K562 (cell line): ENCODE results near the gene PGD. TPM values are rescaled to one million over a fixed set of nuclear protein-coding genes. Genes with fewer than 3 reads are reported as not detected.

ENCODE experiments used
- ATF7 ChIP-seq: fragments of 450-650 bp; IDR thresholded peaks from 2 replicates; pipeline ENCODE4 v1.7.1; 2014; ENCODE audit warnings: mild to moderate bottlenecking, moderate library complexity
- BCLAF1 ChIP-seq, 2 experiments: fragments of 450-650 bp in 1 of 2; IDR thresholded peaks; 2 replicates each; pipeline ENCODE4 v1.6.1; 2011 to 2017; ENCODE audit warnings: low read depth in 2 of 2, antibody characterized with exemption in 1 of 2, borderline replicate concordance in 1 of 2, low read length in 1 of 2, mild to moderate bottlenecking in 1 of 2, mixed read lengths in 1 of 2; ENCODE audit not compliant: control insufficient read depth in 1 of 2
- CBFA2T3 ChIP-seq: fragments of 450-650 bp; IDR thresholded peaks from 2 replicates; pipeline ENCODE4 v1.6.1; 2017
- CSDE1 ChIP-seq, 2 experiments: fragments of 450-650 bp; IDR thresholded peaks; 2 replicates each; pipeline ENCODE4 v1.6.1; 2016; ENCODE audit warnings: mild to moderate bottlenecking in 1 of 2
- FOXK1 ChIP-seq: sonication (generic); formaldehyde crosslinking; IDR thresholded peaks from 2 replicates; pipeline ENCODE4 v1.8.0; 2022; ENCODE audit warnings: missing genetic modification reagents, mild to moderate bottlenecking, borderline replicate concordance
- GTF2A2 ChIP-seq: IDR thresholded peaks from 2 replicates; pipeline ENCODE4 v1.6.1; 2016; ENCODE audit warnings: mild to moderate bottlenecking, missing genetic modification characterization, missing compliant biosample characterization
- HNRNPLL ChIP-seq: fragments of 200-400 bp; formaldehyde crosslinking; IDR thresholded peaks from 2 replicates; pipeline ENCODE4 v1.6.1; 2017; ENCODE audit warnings: low read length, low read depth, mild to moderate bottlenecking; ENCODE audit not compliant: poor library complexity, severe bottlenecking
- LEF1 ChIP-seq: fragments of 450-650 bp; IDR thresholded peaks from 2 replicates; pipeline ENCODE4 v1.6.1; 2016; ENCODE audit warnings: mild to moderate bottlenecking
- RBBP5 ChIP-seq: fragments of 200-600 bp; sonication (generic); IDR thresholded peaks from 2 replicates; pipeline ENCODE4 v1.6.1; 2012; ENCODE audit warnings: borderline replicate concordance, mild to moderate bottlenecking, low read length, control low read depth, inconsistent platforms; ENCODE audit not compliant: insufficient read depth, poor library complexity, severe bottlenecking
- RNF2 ChIP-seq: sonication (generic); IDR thresholded peaks from 2 replicates; pipeline ENCODE4 v1.6.1; 2016
- SOX6 ChIP-seq: fragments of 450-650 bp; IDR thresholded peaks from 2 replicates; pipeline ENCODE4 v1.6.1; 2014; ENCODE audit warnings: mild to moderate bottlenecking
- TBP ChIP-seq: optimal IDR thresholded peaks from 2 replicates; pipeline ENCODE3; 2011; ENCODE audit warnings: low read depth, low read length, improper control_type of control experiment
- TCF7 ChIP-seq: sonication (generic); IDR thresholded peaks from 2 replicates; pipeline ENCODE4 v1.6.1; 2016; ENCODE audit warnings: antibody characterized with exemption, borderline replicate concordance
- ZFX ChIP-seq: sonication (generic); formaldehyde crosslinking; IDR thresholded peaks from 2 replicates; pipeline ENCODE4 v1.8.0; 2022; ENCODE audit warnings: mild to moderate bottlenecking, missing genetic modification reagents, moderate library complexity
- ZNF75A ChIP-seq: fragments of 450-650 bp; formaldehyde crosslinking; IDR thresholded peaks from 2 replicates; pipeline ENCODE4 v1.4.0; 2020; ENCODE audit warnings: mild to moderate bottlenecking
- ZSCAN29 ChIP-seq: fragments of 450-650 bp; IDR thresholded peaks from 2 replicates; pipeline ENCODE4 v1.6.1; 2017
- polyA plus RNA-seq, 8 experiments: library from polyadenylated mRNA; depleted of rRNA in 4 of 8; stranded (reverse) in 5 of 8; unstranded in 3 of 8; fragments of >200 nt; fragmentation: Nextera tagmentation in 2 of 8; fragmentation: Illumina TruSeq in 1 of 8; extraction: Ambion mirVana in 2 of 8; extraction: Trizol in 1 of 8; gene quantifications; 2 replicates each; pipeline versions ENCODE4 v1.2.1 to v1.2.3, GENCODE V29; 2011 to 2014; ENCODE audit warnings: inconsistent platforms in 1 of 8, missing spikeins in 1 of 8
- total RNA-seq, 7 experiments: library from RNA; depleted of rRNA in 6 of 7; stranded (reverse); fragments of >200 nt in 6 of 7; fragmentation: Illumina TruSeq in 2 of 7; extraction: Trizol in 2 of 7; gene quantifications; 2 replicates each; pipeline versions ENCODE4 v1.2.1 to v1.2.3, GENCODE V29; 2011 to 2021; ENCODE audit warnings: low replicate concordance in 1 of 7
- TF ChIP-seq, protein P1 (sequence below), 2 experiments: IDR thresholded peaks in 1 of 2; conservative IDR thresholded peaks in 1 of 2; 2 replicates each; pipeline ENCODE4 v1.6.1; 2016; ENCODE audit warnings: low read depth in 2 of 2, mild to moderate bottlenecking in 1 of 2, missing compliant biosample characterization in 1 of 2, missing genetic modification characterization in 1 of 2, moderate library complexity in 1 of 2
- TF ChIP-seq, protein P2 (sequence below), 2 experiments: fragments of 450-650 bp in 1 of 2; sonication (generic) in 1 of 2; formaldehyde crosslinking; conservative IDR thresholded peaks; 2 replicates each; pipeline versions ENCODE4 v1.4.0 to v1.8.1; 2020 to 2022; ENCODE audit warnings: mild to moderate bottlenecking in 1 of 2, missing genetic modification reagents in 1 of 2
- TF ChIP-seq, protein P3 (sequence below): sonication (generic); formaldehyde crosslinking; IDR thresholded peaks from 2 replicates; pipeline ENCODE4 v1.8.0; 2022; ENCODE audit warnings: mild to moderate bottlenecking, missing genetic modification reagents

PGD gene
- total and polyA plus RNA-seq, 9 of the 15 experiments (the other 6 are each of a cell fraction or from before 2014, with no cell fraction given) = 177 to 542 (median 270) TPM

DNA sequence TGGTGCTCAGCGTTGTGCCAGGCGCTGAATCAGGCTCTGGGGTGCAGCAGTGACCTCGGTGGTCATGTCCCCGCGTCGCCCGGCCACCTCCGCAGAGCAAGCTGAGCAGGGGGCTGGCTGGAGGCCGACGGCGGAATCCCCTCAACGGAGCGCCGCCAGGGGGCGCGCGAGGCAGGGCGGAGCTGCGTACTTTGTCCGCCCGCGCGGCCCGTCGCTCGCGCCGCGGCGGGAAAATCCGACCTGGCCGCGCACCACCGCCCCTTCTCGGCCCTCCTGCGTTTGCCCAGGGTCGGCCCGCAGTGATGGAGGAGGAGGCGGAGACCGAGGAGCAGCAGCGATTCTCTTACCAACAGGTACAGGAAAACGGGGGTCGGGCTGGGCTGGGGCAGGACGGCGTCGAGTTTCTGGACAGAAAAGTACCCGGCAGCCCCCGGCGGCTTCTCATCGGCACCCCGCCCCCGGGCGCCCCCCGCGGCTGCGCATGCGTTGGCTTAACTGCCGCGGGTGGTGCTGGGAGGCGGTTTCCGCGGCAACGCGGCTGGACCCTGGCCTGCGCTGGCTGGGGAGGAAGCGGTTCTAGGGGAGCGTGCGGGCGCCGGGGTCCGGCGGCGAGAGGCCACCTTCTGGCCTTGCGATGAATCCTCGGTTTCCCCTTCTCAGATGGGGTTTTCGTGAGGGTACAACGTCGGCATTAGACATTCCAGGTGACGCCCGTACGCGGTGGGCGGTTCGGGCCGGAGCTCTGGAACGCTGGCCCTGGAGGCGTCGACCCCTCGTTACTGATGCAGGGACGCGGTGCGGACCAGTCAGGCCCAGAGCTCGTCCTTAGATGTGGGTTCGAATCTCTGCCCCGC, 31.6 kb downstream of the PGD start, which contains the start of gene CENPS (continued):
- TF ChIP-seq ATF7 (peak; percentile 89), LEF1 (no peak), RBBP5 (peak; percentile 94), RNF2 (peak; percentile 91), ZNF75A (CRISPR knock-in tag) (0 out of 2 replicates have a peak, but pooled peaks have one; percentile 50), GTF2A2 (tag) (peak; percentile 16; the same call in 1 of the 2 replicates), HNRNPLL (peak; percentile 58), ZFX (CRISPR knock-in tag) (peak; percentile 81), CBFA2T3 (0 out of 2 replicates have a peak, but pooled peaks have one; percentile 17), BCLAF1 (IDR thresholded peaks at IDR 0.05; ENCODE audit: borderline replicate concordance in 1 of 2, control insufficient read depth in 1 of 2, low read depth in 2 of 2, low read length in 1 of 2) (peak in 1 of 2 experiments; percentile 85; a peak in 1 of 4 replicates), SOX6 (peak; percentile 74), TCF7 (peak; percentile 74; the same call in 1 of the 2 replicates), FOXK1 (peak; percentile 45; the same call in 1 of the 2 replicates), CSDE1 (IDR thresholded peaks at IDR 0.05) (peak in 1 of 2 experiments; percentile 58; a peak in 1 of 4 replicates), ZSCAN29 (peak; percentile 66; the same call in 1 of the 2 replicates), TBP (peak; percentile 30)
- TF ChIP-seq, protein P1, sequence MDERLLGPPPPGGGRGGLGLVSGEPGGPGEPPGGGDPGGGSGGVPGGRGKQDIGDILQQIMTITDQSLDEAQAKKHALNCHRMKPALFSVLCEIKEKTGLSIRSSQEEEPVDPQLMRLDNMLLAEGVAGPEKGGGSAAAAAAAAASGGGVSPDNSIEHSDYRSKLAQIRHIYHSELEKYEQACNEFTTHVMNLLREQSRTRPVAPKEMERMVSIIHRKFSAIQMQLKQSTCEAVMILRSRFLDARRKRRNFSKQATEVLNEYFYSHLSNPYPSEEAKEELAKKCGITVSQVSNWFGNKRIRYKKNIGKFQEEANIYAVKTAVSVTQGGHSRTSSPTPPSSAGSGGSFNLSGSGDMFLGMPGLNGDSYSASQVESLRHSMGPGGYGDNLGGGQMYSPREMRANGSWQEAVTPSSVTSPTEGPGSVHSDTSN (CRISPR knock-in tag; IDR thresholded peaks at IDR 0.05; ENCODE audit: low read depth) = no peak
- TF ChIP-seq, protein P1 (tag; conservative IDR thresholded peaks at IDR 0.05; ENCODE audit: low read depth) = no peak
- TF ChIP-seq, protein P2, sequence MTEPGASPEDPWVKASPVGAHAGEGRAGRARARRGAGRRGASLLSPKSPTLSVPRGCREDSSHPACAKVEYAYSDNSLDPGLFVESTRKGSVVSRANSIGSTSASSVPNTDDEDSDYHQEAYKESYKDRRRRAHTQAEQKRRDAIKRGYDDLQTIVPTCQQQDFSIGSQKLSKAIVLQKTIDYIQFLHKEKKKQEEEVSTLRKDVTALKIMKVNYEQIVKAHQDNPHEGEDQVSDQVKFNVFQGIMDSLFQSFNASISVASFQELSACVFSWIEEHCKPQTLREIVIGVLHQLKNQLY (CRISPR knock-in tag; conservative IDR thresholded peaks at IDR 0.05) = 0 out of 4 replicates have a peak, but pooled peaks of 1 of the 2 experiments have one; percentile 36
- TF ChIP-seq, protein P3, sequence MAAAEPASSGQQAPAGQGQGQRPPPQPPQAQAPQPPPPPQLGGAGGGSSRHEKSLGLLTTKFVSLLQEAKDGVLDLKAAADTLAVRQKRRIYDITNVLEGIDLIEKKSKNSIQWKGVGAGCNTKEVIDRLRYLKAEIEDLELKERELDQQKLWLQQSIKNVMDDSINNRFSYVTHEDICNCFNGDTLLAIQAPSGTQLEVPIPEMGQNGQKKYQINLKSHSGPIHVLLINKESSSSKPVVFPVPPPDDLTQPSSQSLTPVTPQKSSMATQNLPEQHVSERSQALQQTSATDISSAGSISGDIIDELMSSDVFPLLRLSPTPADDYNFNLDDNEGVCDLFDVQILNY (CRISPR knock-in tag) = peak; percentile 99
